Epithelial cell of proximal tubule (primary cell): ENCODE measurements around the gene IRF6. TPM values are rescaled to one million over a fixed set of nuclear protein-coding genes. Genes with fewer than 3 reads are reported as not detected.

ENCODE experiments used
- DNase-seq: peaks from one replicate; pipeline ENCODE4 v3.0.0-alpha.2; 2011; ENCODE audit warnings: low read depth
- H3K4me3 ChIP-seq: 2 replicates; pipeline ENCODE4 v1.5.1; 2011; ENCODE audit warnings: low read depth, mild to moderate bottlenecking, low read length
- total RNA-seq: library from RNA; depleted of rRNA; stranded (reverse); fragments of >200 nt; gene quantifications from 2 replicates; pipeline ENCODE4 v1.2.3, GENCODE V29; 2015
- TF ChIP-seq, protein P1 (sequence below): conservative IDR thresholded peaks from 2 replicates; pipeline ENCODE4 v1.5.1; 2012; ENCODE audit warnings: low read depth, mild to moderate bottlenecking, low read length

IRF6 gene
- total RNA-seq, 1 donor from 2014 or later = 43.8 TPM

DNA sequence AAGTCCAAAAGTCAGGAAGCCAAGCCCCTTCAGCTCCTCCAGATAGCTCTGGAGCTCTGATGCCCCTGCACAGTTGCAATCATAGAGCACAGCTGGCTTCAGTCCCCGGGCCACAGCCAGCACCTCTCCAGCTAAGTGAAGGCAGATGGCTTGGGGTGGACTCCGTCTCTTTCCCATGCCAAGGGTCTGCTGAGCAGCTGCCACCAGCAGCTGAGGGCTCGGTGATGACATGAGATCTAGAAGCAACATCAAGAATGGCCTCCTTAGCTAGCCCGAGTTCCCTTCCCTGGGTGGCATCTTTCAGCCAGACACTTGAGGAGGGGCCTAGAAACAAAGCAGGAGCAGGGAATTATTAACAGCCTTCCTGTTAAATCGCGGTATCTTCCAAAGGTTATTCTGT is 22.6 kb downstream of the IRF6 start:
- peak overlapping the region; percentile 92 for H3K4me3 ChIP-seq
- DNase-seq = no peak
- TF ChIP-seq, protein P1, sequence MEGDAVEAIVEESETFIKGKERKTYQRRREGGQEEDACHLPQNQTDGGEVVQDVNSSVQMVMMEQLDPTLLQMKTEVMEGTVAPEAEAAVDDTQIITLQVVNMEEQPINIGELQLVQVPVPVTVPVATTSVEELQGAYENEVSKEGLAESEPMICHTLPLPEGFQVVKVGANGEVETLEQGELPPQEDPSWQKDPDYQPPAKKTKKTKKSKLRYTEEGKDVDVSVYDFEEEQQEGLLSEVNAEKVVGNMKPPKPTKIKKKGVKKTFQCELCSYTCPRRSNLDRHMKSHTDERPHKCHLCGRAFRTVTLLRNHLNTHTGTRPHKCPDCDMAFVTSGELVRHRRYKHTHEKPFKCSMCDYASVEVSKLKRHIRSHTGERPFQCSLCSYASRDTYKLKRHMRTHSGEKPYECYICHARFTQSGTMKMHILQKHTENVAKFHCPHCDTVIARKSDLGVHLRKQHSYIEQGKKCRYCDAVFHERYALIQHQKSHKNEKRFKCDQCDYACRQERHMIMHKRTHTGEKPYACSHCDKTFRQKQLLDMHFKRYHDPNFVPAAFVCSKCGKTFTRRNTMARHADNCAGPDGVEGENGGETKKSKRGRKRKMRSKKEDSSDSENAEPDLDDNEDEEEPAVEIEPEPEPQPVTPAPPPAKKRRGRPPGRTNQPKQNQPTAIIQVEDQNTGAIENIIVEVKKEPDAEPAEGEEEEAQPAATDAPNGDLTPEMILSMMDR = no peak

DNA sequence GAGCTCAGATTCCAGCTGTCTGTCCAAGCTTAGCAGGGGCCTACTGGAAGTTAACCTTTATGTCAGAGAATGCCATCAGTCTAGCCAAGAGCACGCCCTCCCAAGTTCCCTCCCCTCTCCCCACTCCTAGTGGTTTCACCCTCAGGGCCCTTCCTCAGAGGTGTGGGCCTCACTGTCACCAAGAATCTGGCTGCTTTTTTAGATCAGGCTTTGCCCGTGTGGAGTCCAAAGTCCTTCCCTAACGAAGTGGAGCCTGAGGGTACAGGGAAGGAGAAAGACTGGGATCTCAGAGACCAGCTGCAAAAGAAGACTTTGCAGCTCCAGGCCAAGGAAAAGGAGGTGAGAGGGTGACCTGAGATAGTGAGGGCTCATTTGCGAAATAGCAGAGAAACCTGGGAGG is 25.7 kb downstream of the IRF6 start:
- no peak overlapping the region for H3K4me3 ChIP-seq
- DNase-seq = no peak
- TF ChIP-seq, protein P1 = no peak

DNA sequence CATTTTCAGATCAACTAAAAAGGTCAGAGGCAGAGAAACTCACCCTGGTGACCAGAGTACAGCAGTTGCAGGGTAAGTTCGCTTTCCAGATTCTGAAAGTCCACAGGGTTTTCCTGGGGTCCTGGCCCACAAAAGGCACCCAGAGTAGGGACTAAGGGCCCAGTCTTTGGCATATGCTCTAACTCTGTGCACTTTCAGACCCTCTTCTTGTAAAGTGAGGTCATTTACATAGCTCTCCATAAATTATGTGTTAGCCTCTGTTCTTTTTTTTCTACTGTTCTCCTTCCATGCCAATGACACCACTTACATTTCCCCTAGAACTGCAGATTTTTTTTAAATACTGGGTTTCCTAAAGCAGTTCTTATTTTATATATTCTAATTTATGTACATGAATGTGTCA is 27.8 kb downstream of the IRF6 start:
- H3K4me3 ChIP-seq = no peak overlapping the region
- TF ChIP-seq, protein P1 = no peak
- no peak for DNase-seq

DNA sequence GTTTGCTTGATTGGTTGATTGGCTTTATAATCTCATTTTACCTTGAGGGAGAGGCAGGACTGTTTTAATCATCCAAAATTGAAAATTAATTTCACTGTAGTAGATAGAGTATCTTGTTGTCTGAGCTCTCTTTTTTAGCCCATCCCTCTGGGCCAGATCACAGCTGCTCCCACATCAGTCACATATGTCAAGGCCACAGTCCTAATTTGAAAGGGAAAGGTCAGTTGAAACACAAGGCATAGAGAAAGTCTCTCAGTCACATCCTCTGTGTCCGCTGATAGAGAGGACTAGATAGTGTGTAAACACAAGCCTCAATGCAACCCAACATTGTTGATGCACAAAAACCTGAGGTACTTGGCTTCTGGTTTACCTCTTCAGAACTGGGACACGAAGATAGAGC is 28.4 kb downstream of the IRF6 start:
- TF ChIP-seq, protein P1 = no peak
- no peak for DNase-seq
- no peak overlapping the region for H3K4me3 ChIP-seq

DNA sequence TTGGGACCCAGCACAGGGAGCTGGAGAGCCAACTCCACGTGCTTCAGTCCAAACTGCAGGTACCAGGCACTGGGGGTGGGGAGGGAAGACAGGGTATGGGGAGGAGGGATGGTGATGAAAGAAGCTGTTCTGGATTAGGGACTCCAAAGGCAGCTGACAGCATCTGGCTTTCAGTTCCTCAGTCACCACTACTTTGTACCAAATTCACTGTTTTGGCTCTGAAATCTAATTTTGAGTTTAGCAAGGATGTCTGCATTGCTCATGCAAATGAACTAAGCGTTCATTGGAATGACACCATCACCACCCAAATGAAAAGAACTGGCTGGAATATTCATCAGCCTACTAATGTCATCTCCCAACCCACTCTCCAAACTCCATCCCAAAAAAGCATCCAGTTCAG is 30.3 kb downstream of the IRF6 start:
- TF ChIP-seq, protein P1 = no peak
- DNase-seq = no peak
- H3K4me3 ChIP-seq = no peak overlapping the region

DNA sequence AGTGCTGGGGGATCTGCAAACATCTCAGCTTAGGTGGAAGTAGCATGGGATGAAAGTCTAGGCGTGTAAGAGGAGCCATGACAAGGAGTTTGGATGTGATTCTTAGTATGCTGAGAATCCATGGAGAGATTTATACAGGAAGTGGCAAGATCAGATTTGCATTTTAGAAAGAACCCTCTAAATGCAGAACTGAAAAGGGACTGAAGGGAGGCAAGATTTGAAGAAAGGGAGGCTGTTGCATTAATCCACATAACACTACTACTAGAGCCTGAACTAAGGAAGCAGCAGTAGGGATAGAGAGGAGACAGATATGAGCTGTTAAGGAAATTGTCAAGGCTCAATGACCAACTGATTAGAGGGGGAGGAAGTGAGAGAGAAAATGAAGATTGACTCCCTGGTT is 31.4 kb downstream of the IRF6 start:
- no peak overlapping the region for H3K4me3 ChIP-seq
- TF ChIP-seq, protein P1 = no peak
- no peak for DNase-seq

DNA sequence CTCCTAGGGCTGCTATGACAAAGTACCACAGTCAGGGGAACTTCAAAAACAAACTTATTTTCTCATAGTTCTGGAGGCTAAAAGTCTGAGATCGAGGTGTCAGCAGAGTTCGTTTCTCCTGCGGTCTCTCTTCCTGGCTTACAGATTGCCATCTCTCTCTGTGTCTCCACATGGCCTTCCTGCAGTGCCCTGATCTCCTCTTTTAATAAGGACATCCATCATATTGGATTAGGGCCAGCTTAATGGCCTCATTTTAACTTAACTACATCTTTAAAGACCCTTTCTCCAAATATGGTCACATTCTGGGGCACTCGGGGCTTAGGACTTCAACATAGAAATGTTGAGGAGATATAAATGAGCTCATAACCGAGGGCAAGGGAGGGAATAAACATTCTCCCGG is 33.8 kb downstream of the IRF6 start:
- no peak for DNase-seq
- no peak overlapping the region for H3K4me3 ChIP-seq
- TF ChIP-seq, protein P1 = no peak
